H1 (cell line): ENCODE measurements around the gene TAS2R7. TPM values are rescaled to one million over a fixed set of nuclear protein-coding genes. Genes with fewer than 3 reads are reported as not detected.

Source experiments
- CTCF ChIA-PET: fragments of 300-600 bp; sonication (Branson Sonifier 250); formaldehyde crosslinking; loops from one replicate; lab custom pipeline; 2021; ENCODE audit not compliant: partially characterized antibody; lab: Charles Lee
- POLR2A ChIA-PET: fragments of 300-600 bp; sonication (Branson Sonifier 250); formaldehyde crosslinking; loops from one replicate; lab custom pipeline; 2021; ENCODE audit warnings: inconsistent platforms; ENCODE audit not compliant: partially characterized antibody; lab: Charles Lee
- DNase-seq, 2 experiments: peaks; one replicate each; pipeline versions ENCODE4 v3.0.0 to v3.0.0-alpha.2; 2010 to 2022; ENCODE audit warnings: low spot score in 2 of 2, low read depth in 1 of 2, mixed read lengths in 1 of 2
- FAIRE-seq: peaks from 2 replicates; lab custom pipeline; 2011; peaks lifted over from hg19 to GRCh38; lab: Jason Lieb, UNC
- H2AFZ ChIP-seq: 2 replicates; pipeline ENCODE4 v1.8.1; 2012; ENCODE audit warnings: low read length, inconsistent platforms
- H2AK5ac ChIP-seq: 2 replicates; pipeline ENCODE4 v1.6.1; 2013; ENCODE audit warnings: low read depth, low read length
- H2BK120ac ChIP-seq: replicated peaks from 2 replicates; pipeline ENCODE3; 2013; ENCODE audit warnings: low read depth, low read length, inconsistent platforms
- H2BK12ac ChIP-seq: 2 replicates; pipeline ENCODE4 v1.6.1; 2013; ENCODE audit warnings: low read depth, low read length
- H2BK15ac ChIP-seq: 2 replicates; pipeline ENCODE4 v1.6.1; 2013; ENCODE audit warnings: low read length
- H2BK20ac ChIP-seq: 2 replicates; pipeline ENCODE4 v1.6.1; 2013; ENCODE audit warnings: low read length
- H2BK5ac ChIP-seq: 2 replicates; pipeline ENCODE4 v1.6.1; 2013; ENCODE audit warnings: low read depth, low read length
- H3K14ac ChIP-seq: 2 replicates; pipeline ENCODE4 v1.6.1; 2013; ENCODE audit warnings: inconsistent platforms; ENCODE audit not compliant: insufficient read length
- H3K18ac ChIP-seq: 2 replicates; pipeline ENCODE4 v1.6.1; 2013; ENCODE audit warnings: low read length; ENCODE audit errors: extremely low read depth
- H3K23ac ChIP-seq: 2 replicates; pipeline ENCODE4 v1.6.1; 2013; ENCODE audit warnings: inconsistent platforms; ENCODE audit not compliant: insufficient read length
- H3K23me2 ChIP-seq: 2 replicates; pipeline ENCODE4 v1.6.1; 2013; ENCODE audit warnings: low read depth, low read length
- H3K27ac ChIP-seq: 2 replicates; pipeline ENCODE4 v1.6.1; 2011; ENCODE audit warnings: low read depth, low read length, inconsistent platforms
- H3K27me3 ChIP-seq, 4 experiments: replicated peaks in 1 of 4; 1 replicate in 1 of 4; 2 replicates in 3 of 4; pipeline versions ENCODE4 v1.6.1 to v1.8.1; 2011 to 2013; ENCODE audit warnings: low read length in 3 of 4, mild to moderate bottlenecking in 3 of 4, inconsistent platforms in 2 of 4, mixed read lengths in 2 of 4, moderate library complexity in 1 of 4; ENCODE audit not compliant: control insufficient read depth in 3 of 4, insufficient read depth in 3 of 4; ENCODE audit errors: extremely low read depth in 1 of 4
- H3K36me3 ChIP-seq, 4 experiments: 2 replicates each; pipeline versions ENCODE4 v1.6.1 to v1.8.1; 2011 to 2013; ENCODE audit warnings: mild to moderate bottlenecking in 4 of 4, low read length in 3 of 4, moderate library complexity in 2 of 4, control low read depth in 1 of 4, inconsistent platforms in 1 of 4; ENCODE audit not compliant: insufficient read depth in 4 of 4, control insufficient read depth in 2 of 4
- H3K4ac ChIP-seq: replicated peaks from 2 replicates; pipeline ENCODE3; 2013; ENCODE audit warnings: low read length, low read depth, mixed read lengths, inconsistent platforms; ENCODE audit not compliant: insufficient read length
- H3K4me1 ChIP-seq, 4 experiments: replicated peaks in 1 of 4; 1 replicate in 1 of 4; 2 replicates in 3 of 4; pipeline versions ENCODE4 v1.6.1 to v1.8.1; 2011 to 2013; ENCODE audit warnings: low read length in 3 of 4, inconsistent platforms in 2 of 4, mixed read lengths in 1 of 4; ENCODE audit not compliant: insufficient read depth in 4 of 4, control insufficient read depth in 3 of 4
- H3K4me2 ChIP-seq, 2 experiments: 2 replicates each; pipeline versions ENCODE4 v1.6.1 to v1.8.1; 2011 to 2013; ENCODE audit warnings: low read depth in 2 of 2, low read length in 2 of 2, control low read depth in 1 of 2, inconsistent platforms in 1 of 2, mild to moderate bottlenecking in 1 of 2; ENCODE audit not compliant: insufficient read depth in 1 of 2
- H3K4me3 ChIP-seq, 4 experiments: fragments of 200-600, 300-600 bp in 1 of 4; sonication (generic), shearing (Covaris generic), sonication (Bioruptor Twin) in 1 of 4; 2 replicates each; pipeline versions ENCODE4 v1.5.1 to v1.8.1; 2011 to 2016; ENCODE audit warnings: low read length in 4 of 4, low read depth in 3 of 4, control low read depth in 2 of 4, inconsistent platforms in 2 of 4, mild to moderate bottlenecking in 2 of 4, mixed read lengths in 1 of 4, moderate library complexity in 1 of 4; ENCODE audit not compliant: insufficient read depth in 2 of 4; ENCODE audit errors: extremely low read depth in 1 of 4
- H3K56ac ChIP-seq: replicated peaks from 2 replicates; pipeline ENCODE3; 2013; ENCODE audit warnings: low read depth, mild to moderate bottlenecking, mixed read lengths, low read length, inconsistent platforms; ENCODE audit not compliant: insufficient read length
- H3K79me1 ChIP-seq: 2 replicates; pipeline ENCODE4 v1.6.1; 2013; ENCODE audit warnings: low read depth, low read length, control low read depth
- H3K79me2 ChIP-seq, 2 experiments: 2 replicates each; pipeline versions ENCODE4 v1.6.1 to v1.8.1; 2012 to 2013; ENCODE audit warnings: low read length in 2 of 2, mild to moderate bottlenecking in 2 of 2, inconsistent platforms in 1 of 2; ENCODE audit not compliant: insufficient read depth in 2 of 2, control insufficient read depth in 1 of 2
- H3K9ac ChIP-seq, 4 experiments: replicated peaks in 1 of 4; 1 replicate in 1 of 4; 2 replicates in 3 of 4; pipeline versions ENCODE4 v1.6.1 to v1.8.1; 2011 to 2013; ENCODE audit warnings: low read depth in 3 of 4, low read length in 3 of 4, control low read depth in 2 of 4, mild to moderate bottlenecking in 2 of 4, moderate library complexity in 2 of 4, inconsistent platforms in 1 of 4; ENCODE audit errors: extremely low read depth in 1 of 4
- H3K9me3 ChIP-seq, 2 experiments: 2 replicates each; pipeline versions ENCODE4 v1.6.1 to v1.8.1; 2012 to 2013; ENCODE audit warnings: mild to moderate bottlenecking in 2 of 2, moderate library complexity in 2 of 2, control low read depth in 1 of 2, inconsistent platforms in 1 of 2, low read depth in 1 of 2, low read length in 1 of 2, mixed read lengths in 1 of 2; ENCODE audit not compliant: insufficient read depth in 2 of 2
- H4K20me1 ChIP-seq, 2 experiments: replicated peaks in 1 of 2; 2 replicates each; pipeline versions ENCODE3 to v1.8.1; 2011 to 2013; ENCODE audit warnings: inconsistent platforms in 2 of 2, low read length in 2 of 2, mild to moderate bottlenecking in 1 of 2; ENCODE audit not compliant: insufficient read depth in 2 of 2, control insufficient read depth in 1 of 2
- H4K5ac ChIP-seq: 2 replicates; pipeline ENCODE4 v1.6.1; 2013; ENCODE audit warnings: low read length, low read depth, mixed read lengths, inconsistent platforms; ENCODE audit not compliant: insufficient read length
- H4K8ac ChIP-seq: 2 replicates; pipeline ENCODE4 v1.8.0; 2013; ENCODE audit warnings: mild to moderate bottlenecking, moderate library complexity, low read length, inconsistent platforms; ENCODE audit not compliant: insufficient read depth; ENCODE audit errors: extremely low read depth
- H4K91ac ChIP-seq: replicated peaks from 2 replicates; pipeline ENCODE3; 2013; ENCODE audit warnings: low read length, mixed read lengths, inconsistent platforms; ENCODE audit not compliant: insufficient read length
- ASH2L ChIP-seq: fragments of 200-600, 300-600 bp; sonication (generic); IDR thresholded peaks from one replicate; pipeline ENCODE4 v1.7.1; 2017; ENCODE audit warnings: low read length
- CHD1 ChIP-seq: IDR thresholded peaks from 2 replicates; pipeline ENCODE4 v1.6.1; 2012; ENCODE audit warnings: low read depth, low read length, improper control_type of control experiment
- EZH2 ChIP-seq: fragments of 200-600 bp; sonication (generic); IDR thresholded peaks from 2 replicates; pipeline ENCODE4 v1.7.1; 2012; ENCODE audit warnings: low read depth, mild to moderate bottlenecking, moderate library complexity, low read length, inconsistent platforms; ENCODE audit not compliant: severe bottlenecking
- HDAC2 ChIP-seq, 2 experiments: fragments of 300-600 bp in 1 of 2; sonication (generic) in 1 of 2; IDR thresholded peaks; 2 replicates each; pipeline ENCODE4 v1.6.1; 2011 to 2012; ENCODE audit warnings: low read depth in 2 of 2, low read length in 2 of 2, mild to moderate bottlenecking in 2 of 2, moderate library complexity in 2 of 2, borderline replicate concordance in 1 of 2, inconsistent platforms in 1 of 2
- JUND ChIP-seq: IDR thresholded peaks from 2 replicates; pipeline ENCODE4 v1.6.1; 2011; ENCODE audit warnings: mild to moderate bottlenecking, improper control_type of control experiment, low read length
- POU5F1 ChIP-seq: IDR thresholded peaks from 2 replicates; pipeline ENCODE4 v1.6.1; 2011; ENCODE audit warnings: low read depth, mild to moderate bottlenecking, low read length, moderate library complexity
- RXRA ChIP-seq: IDR thresholded peaks from 2 replicates; pipeline ENCODE4 v1.6.1; 2011; ENCODE audit warnings: low read depth, mild to moderate bottlenecking, low read length, moderate library complexity; ENCODE audit not compliant: insufficient read depth
- SIRT6 ChIP-seq: IDR thresholded peaks from one replicate; pipeline ENCODE4 v1.7.1; 2012; ENCODE audit warnings: low read length, inconsistent platforms
- SP1 ChIP-seq: IDR thresholded peaks from 2 replicates; pipeline ENCODE4 v1.6.1; 2011; ENCODE audit warnings: low read depth, low read length
- TAF7 ChIP-seq: optimal IDR thresholded peaks from 2 replicates; pipeline ENCODE3; 2011; ENCODE audit warnings: low read depth, mild to moderate bottlenecking, inconsistent platforms, low read length, moderate library complexity, borderline replicate concordance
- WGBS, 2 experiments: shearing (Covaris generic) in 1 of 2; methylation state at CpG; one replicate each; pipeline versions ENCODE4 v1.1.6 to v1.1.7; 2013 to 2015; ENCODE audit warnings: low lambda C conversion rate in 2 of 2, mixed read lengths in 2 of 2, inconsistent platforms in 1 of 2, low coverage in 1 of 2, missing lambda C conversion rate in 1 of 2; ENCODE audit not compliant: insufficient replicate concordance in 2 of 2, insufficient coverage in 1 of 2, insufficient read length in 1 of 2; ENCODE audit errors: extremely low coverage in 1 of 2, missing lambda C conversion rate in 1 of 2; 5-methylcytosine and 5-hydroxymethylcytosine counted together
- polyA plus RNA-seq, 7 experiments: library from polyadenylated mRNA; depleted of rRNA in 3 of 7; stranded (reverse) in 5 of 7; unstranded in 2 of 7; fragments of >200 nt in 5 of 7; fragments of 200-250 nt in 2 of 7; gene quantifications; 1 replicate in 5 of 7; 2 replicates in 1 of 7; 4 replicates in 1 of 7; pipeline versions ENCODE4 v1.2.1 to v1.2.3, GENCODE V29; 2011 to 2013; ENCODE audit warnings: missing spikeins in 2 of 7, mixed read lengths in 2 of 7
- total RNA-seq: library from RNA; stranded (reverse); fragmentation: NEBNext Ultra II Directional; extraction: Animal tissue kit (Norgen Biotek cat#: 25700); gene quantifications from 2 replicates; pipeline ENCODE4 v1.2.1, GENCODE V29; 2021
- TF ChIP-seq, protein P1 (sequence below): IDR thresholded peaks from 2 replicates; pipeline ENCODE4 v1.6.1; 2011; ENCODE audit warnings: low read length, improper control_type of control experiment

Gene TAS2R7
- total and polyA plus RNA-seq, 2 of the 8 experiments (the other 6 are each of a cell fraction or from before 2014, with no cell fraction given): not detected

DNA sequence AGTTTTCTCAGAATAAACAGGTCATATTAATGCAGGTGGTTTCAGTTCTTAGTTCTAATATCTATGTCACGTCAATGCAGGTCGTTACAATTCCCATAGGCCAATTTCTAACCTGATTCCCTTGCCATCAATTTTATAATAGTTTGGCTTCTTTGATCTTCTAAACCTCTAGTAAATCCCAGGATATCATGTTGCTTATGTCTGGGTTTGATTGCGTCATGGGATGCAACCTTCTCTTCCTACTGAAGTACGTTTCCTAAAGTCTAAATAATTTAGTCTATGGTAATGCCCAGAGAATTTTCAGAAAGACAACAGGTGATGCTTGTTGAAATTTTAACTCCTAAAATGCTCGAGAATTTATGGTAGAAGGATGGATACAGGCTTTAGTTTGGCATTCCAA lies 19.2 kb downstream of the TAS2R7 start:
- Histone ChIP-seq H3K27me3 (no peaks in the 10 kb centered on the region), H4K91ac (no peak overlapping the region), H3K27ac (no peak overlapping the region), H2BK15ac (no peak overlapping the region), H3K79me1 (no peaks in the 10 kb centered on the region), H3K56ac (no peak overlapping the region), H4K5ac (no peak overlapping the region), H2AFZ (no peak overlapping the region), H3K4me1 (no peaks in the 10 kb centered on the region), H3K9ac (no peak overlapping the region), H3K79me2 (no peaks in the 10 kb centered on the region), H3K4me3 (no peak overlapping the region), H3K4me2 (no peak overlapping the region), H3K4ac (no peak overlapping the region), H2BK5ac (no peak overlapping the region), H3K23me2 (no peaks in the 10 kb centered on the region; the same call in 1 of the 2 replicates), H3K36me3 (no peaks in the 10 kb centered on the region), H3K18ac (no peak overlapping the region), H3K9me3 (no peaks in the 10 kb centered on the region), H4K20me1 (no peaks in the 10 kb centered on the region), H4K8ac (no peak overlapping the region), H2AK5ac (no peak overlapping the region), H3K14ac (no peak overlapping the region), H2BK20ac (no peak overlapping the region), H3K23ac (no peak overlapping the region), H2BK120ac (no peak overlapping the region), H2BK12ac (no peak overlapping the region)
- no peak for FAIRE-seq
- CTCF ChIA-PET: interaction anchor here (0.5 to 0.7 kb wide), 2 partner anchors 563 to 704 kb away, joined by 3 read pairs; no protein-coding TSS in a partner anchor
- TF ChIP-seq EZH2 (no peak), CHD1 (no peak), JUND (no peak), HDAC2 (IDR thresholded peaks at IDR 0.05; ENCODE audit: borderline replicate concordance in 1 of 2, low read depth in 2 of 2, low read length in 2 of 2) (no peak), SP1 (no peak), RXRA (no peak), TAF7 (no peak), SIRT6 (no peak), POU5F1 (no peak), ASH2L (no peak)
- TF ChIP-seq, protein P1, sequence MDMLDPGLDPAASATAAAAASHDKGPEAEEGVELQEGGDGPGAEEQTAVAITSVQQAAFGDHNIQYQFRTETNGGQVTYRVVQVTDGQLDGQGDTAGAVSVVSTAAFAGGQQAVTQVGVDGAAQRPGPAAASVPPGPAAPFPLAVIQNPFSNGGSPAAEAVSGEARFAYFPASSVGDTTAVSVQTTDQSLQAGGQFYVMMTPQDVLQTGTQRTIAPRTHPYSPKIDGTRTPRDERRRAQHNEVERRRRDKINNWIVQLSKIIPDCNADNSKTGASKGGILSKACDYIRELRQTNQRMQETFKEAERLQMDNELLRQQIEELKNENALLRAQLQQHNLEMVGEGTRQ: no peak
- WGBS, 2 experiments: 89% methylated on average over 5 of the region's 5 CpGs; no CpG with 5 or more reads in 1 of the 2 experiments
- DNase-seq: no peak
- POLR2A ChIA-PET: no interaction called here
